IMR-90 (cell line): ENCODE results near the gene PLA2G4E.

ENCODE experiments used
- BHLHE40 ChIP-seq: fragments of 150-350 bp; IDR thresholded peaks from 2 replicates; pipeline ENCODE4 v1.6.1; 2016; ENCODE audit warnings: mild to moderate bottlenecking, low read depth, low read length
- CHD1 ChIP-seq: IDR thresholded peaks from 2 replicates; pipeline ENCODE4 v1.6.1; 2012; ENCODE audit warnings: low read depth, low read length, improper control_type of control experiment
- MXI1 ChIP-seq: IDR thresholded peaks from 2 replicates; pipeline ENCODE4 v1.6.1; 2012; ENCODE audit warnings: low read depth, mild to moderate bottlenecking, low read length, moderate library complexity, borderline replicate concordance
- POLR2A ChIP-seq: IDR thresholded peaks from 2 replicates; pipeline ENCODE4 v1.6.1; 2012; ENCODE audit warnings: mild to moderate bottlenecking, low read depth, low read length
- RAD21 ChIP-seq: IDR thresholded peaks from 2 replicates; pipeline ENCODE4 v1.6.1; 2012; ENCODE audit warnings: low read length, improper control_type of control experiment
- RFX5 ChIP-seq: IDR thresholded peaks from 2 replicates; pipeline ENCODE4 v1.8.0; 2012; ENCODE audit warnings: low read depth, mild to moderate bottlenecking, low read length, moderate library complexity
- SMC3 ChIP-seq: fragments of 150-350 bp; IDR thresholded peaks from 2 replicates; pipeline ENCODE4 v1.6.1; 2016; ENCODE audit warnings: low read depth, mild to moderate bottlenecking, antibody characterized with exemption, low read length, moderate library complexity
- TF ChIP-seq, protein P1 (sequence below): conservative IDR thresholded peaks from 2 replicates; pipeline ENCODE4 v1.5.1; 2012; ENCODE audit warnings: mild to moderate bottlenecking, low read depth, low read length, improper control_type of control experiment
- TF ChIP-seq, protein P2 (sequence below): fragments of 150-350 bp; IDR thresholded peaks from 2 replicates; pipeline ENCODE4 v1.6.1; 2017; ENCODE audit warnings: mild to moderate bottlenecking, antibody characterized with exemption, low read length, low read depth

DNA sequence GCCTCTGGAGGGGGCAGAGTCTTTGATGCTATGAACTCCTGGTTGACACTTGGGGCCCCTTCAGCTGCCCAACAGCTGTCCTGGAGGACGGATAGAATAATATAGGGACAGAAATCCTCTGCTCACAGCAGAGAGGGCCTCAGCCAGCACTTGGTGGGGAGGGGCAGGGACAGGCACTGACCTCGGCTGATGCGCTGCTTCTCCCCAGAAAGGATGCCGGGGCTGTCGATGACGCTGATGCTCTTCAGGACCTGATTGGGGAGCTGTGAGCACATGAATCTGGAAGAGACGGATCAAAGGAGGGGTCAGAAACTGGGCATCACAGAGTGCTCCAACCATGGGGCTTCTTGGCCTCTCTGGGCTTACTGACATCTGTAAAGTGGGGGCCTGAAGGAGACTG lies 78.0 kb downstream of the PLA2G4E start:
- TF ChIP-seq POLR2A (no peak), MXI1 (no peak), RFX5 (no peak), SMC3 (no peak), RAD21 (no peak), CHD1 (no peak), BHLHE40 (no peak)
- TF ChIP-seq, protein P1, sequence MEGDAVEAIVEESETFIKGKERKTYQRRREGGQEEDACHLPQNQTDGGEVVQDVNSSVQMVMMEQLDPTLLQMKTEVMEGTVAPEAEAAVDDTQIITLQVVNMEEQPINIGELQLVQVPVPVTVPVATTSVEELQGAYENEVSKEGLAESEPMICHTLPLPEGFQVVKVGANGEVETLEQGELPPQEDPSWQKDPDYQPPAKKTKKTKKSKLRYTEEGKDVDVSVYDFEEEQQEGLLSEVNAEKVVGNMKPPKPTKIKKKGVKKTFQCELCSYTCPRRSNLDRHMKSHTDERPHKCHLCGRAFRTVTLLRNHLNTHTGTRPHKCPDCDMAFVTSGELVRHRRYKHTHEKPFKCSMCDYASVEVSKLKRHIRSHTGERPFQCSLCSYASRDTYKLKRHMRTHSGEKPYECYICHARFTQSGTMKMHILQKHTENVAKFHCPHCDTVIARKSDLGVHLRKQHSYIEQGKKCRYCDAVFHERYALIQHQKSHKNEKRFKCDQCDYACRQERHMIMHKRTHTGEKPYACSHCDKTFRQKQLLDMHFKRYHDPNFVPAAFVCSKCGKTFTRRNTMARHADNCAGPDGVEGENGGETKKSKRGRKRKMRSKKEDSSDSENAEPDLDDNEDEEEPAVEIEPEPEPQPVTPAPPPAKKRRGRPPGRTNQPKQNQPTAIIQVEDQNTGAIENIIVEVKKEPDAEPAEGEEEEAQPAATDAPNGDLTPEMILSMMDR, result no peak
- TF ChIP-seq, protein P2, sequence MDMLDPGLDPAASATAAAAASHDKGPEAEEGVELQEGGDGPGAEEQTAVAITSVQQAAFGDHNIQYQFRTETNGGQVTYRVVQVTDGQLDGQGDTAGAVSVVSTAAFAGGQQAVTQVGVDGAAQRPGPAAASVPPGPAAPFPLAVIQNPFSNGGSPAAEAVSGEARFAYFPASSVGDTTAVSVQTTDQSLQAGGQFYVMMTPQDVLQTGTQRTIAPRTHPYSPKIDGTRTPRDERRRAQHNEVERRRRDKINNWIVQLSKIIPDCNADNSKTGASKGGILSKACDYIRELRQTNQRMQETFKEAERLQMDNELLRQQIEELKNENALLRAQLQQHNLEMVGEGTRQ, result no peak
